ENCODE measurements around the gene EEIG2.

The EEIG2 gene

GRCh38 chr1:108592030-108592759 lies 32.3 kb downstream of the EEIG2 start:
- DNase-seq (ENCODE audit: low read depth) = no peak
- no peak for TF ChIP-seq CTCF (IDR thresholded peaks at IDR 0.05; ENCODE audit: control insufficient read depth, extremely low read depth, insufficient read depth)
- H3K4me3 ChIP-seq (ENCODE audit: low read depth, low read length) = no peak overlapping the region

DNA sequence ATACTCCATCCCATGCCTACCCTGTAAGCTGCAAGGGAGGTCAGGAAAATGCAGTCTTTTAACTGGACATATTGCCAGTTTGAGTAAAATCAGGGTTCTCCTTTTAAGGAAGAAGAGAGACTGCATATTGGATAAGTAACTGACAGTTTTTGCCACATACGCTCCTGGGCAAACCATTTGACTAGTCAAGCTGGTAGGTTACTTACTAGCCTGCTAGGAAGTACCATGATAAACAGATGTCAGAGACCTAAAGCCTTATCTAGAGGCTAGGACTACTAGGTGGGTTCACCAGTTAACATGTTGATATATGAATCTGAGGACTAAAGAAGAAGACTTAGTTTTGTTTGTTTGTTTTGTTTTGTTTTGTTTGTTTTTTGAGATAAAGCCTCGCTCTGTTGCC lies 33.5 kb downstream of the EEIG2 start:
- no peak for DNase-seq (ENCODE audit: low read depth)

DNA sequence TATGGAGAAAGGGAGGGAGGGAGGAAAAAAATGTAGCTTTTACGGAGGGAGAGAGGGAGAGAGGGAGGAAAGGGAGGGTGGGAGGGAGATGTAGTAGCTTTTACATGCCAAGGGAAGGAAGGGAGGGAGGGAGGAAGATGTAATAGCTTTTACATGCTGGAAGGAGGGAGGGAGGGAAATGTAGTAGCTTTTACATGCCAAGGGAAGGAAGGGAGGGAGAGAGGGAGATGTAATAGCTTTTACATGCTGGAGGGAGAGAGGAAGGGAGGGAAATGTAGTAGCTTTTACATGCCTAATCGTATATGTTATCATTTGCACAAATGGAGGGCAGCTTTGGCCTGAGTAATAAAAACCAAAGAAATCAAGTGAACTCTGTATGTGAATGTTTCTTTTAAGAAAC lies 35.6 kb downstream of the EEIG2 start:
- no peak for DNase-seq (ENCODE audit: low read depth)
- TF ChIP-seq CTCF (IDR thresholded peaks at IDR 0.05; ENCODE audit: control insufficient read depth, extremely low read depth, insufficient read depth) = no peak
- H3K4me3 ChIP-seq (ENCODE audit: low read depth, low read length) = no peak overlapping the region

More for the DNA sequence above, 33.5 kb downstream of the EEIG2 start:
- no peak for TF ChIP-seq CTCF (IDR thresholded peaks at IDR 0.05; ENCODE audit: control insufficient read depth, extremely low read depth, insufficient read depth)
- H3K4me3 ChIP-seq (ENCODE audit: low read depth, low read length) = no peak overlapping the region

DNA sequence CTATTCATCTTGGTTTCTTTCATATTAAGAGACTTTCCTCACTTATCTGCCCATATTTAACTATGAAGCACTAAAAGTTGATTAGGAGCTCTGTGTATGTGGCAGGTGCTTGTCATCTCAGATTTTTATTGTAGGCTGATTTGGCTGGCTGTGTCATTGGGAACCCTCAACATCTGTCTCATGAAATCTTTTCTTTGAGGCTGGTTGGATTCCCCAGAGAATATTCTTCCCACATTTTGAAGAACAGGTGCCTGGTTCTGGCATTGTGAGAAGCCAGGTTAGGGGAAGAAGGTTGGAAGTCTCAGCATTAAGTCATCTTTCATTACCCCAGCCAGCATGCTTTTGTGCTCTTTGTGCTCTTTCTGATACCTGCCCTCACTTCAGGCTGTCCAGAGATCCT lies 37.1 kb downstream of the EEIG2 start:
- no peak overlapping the region for H3K4me3 ChIP-seq (ENCODE audit: low read depth, low read length)
- DNase-seq (ENCODE audit: low read depth) = no peak
- no peak for TF ChIP-seq CTCF (IDR thresholded peaks at IDR 0.05; ENCODE audit: control insufficient read depth, extremely low read depth, insufficient read depth)

GRCh38 chr1:108598340-108598739 lies 38.4 kb downstream of the EEIG2 start:
- no peak overlapping the region for H3K4me3 ChIP-seq (ENCODE audit: low read depth, low read length)
- no peak for DNase-seq (ENCODE audit: low read depth)
- no peak for TF ChIP-seq CTCF (IDR thresholded peaks at IDR 0.05; ENCODE audit: control insufficient read depth, extremely low read depth, insufficient read depth)

DNA sequence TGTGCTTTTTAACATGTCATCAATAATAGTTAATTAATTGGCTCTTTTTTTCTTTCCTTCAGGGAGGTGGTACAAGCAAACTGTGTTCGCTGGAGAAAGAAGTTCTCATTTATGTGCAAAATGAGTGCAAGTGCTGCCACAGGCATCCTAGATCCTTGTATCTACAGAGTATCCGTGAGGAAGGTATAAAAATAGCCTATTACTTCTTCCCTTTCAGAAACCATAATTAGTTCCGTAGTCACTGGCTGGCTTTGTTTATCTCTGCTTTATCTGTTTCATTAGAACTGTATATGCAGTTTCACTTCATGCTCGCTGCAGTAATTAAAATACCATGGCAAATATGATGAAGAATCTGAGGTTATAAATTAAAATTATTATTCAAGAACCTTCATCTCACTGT lies 40.6 kb downstream of the EEIG2 start:
- no peak overlapping the region for H3K4me3 ChIP-seq (ENCODE audit: low read depth, low read length)
- no peak for TF ChIP-seq CTCF (IDR thresholded peaks at IDR 0.05; ENCODE audit: control insufficient read depth, extremely low read depth, insufficient read depth)
- DNase-seq (ENCODE audit: low read depth) = no peak
